CD4-positive, alpha-beta T cell treated with Interleukin-15 for 4 hours (primary cell): ENCODE data around the gene GIGYF1.
"Not testable (repeated sequence)": the region's sequence is repeated elsewhere in the genome, so short reads cannot be mapped to it uniquely, and the experiment has no call there.

Experiments
- DNase-seq: peaks from one replicate; pipeline ENCODE4 v3.0.0-alpha.2; 2020; ENCODE audit warnings: low spot score

GIGYF1 gene

DNA sequence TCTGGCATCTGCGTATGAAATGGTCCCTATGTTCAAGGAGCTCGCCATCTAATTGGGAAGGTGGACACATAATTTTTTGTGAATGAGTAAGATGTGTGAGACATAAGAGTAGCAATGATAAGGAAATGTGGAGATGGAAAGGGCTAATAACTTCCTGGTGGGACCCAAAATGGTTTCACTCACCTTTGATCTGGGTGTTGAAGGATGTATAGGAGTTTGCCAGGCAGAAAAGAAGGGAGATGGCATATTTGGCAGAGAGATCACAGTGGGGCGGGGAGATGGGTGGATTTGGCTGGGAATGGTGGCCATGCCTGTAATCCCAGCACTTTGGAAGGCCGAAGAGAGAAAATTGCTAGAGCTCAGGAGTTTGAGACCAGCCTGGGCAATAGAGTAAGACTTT lies 16.4 kb upstream of the GIGYF1 start:
- DNase-seq = no peak

DNA sequence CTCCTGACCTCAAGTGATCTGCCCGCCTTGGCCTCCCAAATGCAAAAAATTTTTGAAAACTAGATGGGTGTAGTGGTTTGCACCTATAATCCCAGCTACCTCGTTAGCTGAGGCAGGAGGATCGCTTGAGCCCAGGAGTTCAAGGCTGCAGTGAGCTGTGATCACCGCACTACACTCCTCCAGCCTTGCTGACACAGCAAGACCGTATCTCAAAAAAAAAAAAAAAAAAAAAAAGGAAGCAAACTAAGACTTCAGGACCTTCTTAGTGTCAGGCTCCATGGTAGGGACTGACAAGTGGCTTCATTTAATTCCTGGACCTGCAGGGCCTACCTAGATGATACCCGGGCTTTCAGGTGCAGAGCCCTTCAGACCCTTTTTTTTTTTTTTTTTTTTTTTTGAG lies 14.3 kb upstream of the GIGYF1 start:
- no peak for DNase-seq

DNA sequence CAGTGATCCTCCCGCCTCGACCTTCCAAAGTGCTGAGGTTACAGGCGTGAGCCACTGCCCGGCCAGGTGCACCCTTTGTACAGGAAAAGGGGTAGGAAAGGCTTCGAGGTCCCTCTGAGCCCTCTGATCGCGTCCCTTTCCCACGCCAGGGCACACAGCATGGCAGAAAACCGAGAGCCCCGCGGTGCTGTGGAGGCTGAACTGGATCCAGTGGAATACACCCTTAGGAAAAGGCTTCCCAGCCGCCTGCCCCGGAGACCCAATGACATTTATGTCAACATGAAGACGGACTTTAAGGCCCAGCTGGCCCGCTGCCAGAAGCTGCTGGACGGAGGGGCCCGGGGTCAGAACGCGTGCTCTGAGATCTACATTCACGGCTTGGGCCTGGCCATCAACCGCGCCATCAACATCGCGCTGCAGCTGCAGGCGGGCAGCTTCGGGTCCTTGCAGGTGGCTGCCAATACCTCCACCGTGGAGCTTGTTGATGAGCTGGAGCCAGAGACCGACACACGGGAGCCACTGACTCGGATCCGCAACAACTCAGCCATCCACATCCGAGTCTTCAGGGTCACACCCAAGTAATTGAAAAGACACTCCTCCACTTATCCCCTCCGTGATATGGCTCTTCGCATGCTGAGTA lies 12.7 kb upstream of the GIGYF1 start:
- DNase-seq = no peak

DNA sequence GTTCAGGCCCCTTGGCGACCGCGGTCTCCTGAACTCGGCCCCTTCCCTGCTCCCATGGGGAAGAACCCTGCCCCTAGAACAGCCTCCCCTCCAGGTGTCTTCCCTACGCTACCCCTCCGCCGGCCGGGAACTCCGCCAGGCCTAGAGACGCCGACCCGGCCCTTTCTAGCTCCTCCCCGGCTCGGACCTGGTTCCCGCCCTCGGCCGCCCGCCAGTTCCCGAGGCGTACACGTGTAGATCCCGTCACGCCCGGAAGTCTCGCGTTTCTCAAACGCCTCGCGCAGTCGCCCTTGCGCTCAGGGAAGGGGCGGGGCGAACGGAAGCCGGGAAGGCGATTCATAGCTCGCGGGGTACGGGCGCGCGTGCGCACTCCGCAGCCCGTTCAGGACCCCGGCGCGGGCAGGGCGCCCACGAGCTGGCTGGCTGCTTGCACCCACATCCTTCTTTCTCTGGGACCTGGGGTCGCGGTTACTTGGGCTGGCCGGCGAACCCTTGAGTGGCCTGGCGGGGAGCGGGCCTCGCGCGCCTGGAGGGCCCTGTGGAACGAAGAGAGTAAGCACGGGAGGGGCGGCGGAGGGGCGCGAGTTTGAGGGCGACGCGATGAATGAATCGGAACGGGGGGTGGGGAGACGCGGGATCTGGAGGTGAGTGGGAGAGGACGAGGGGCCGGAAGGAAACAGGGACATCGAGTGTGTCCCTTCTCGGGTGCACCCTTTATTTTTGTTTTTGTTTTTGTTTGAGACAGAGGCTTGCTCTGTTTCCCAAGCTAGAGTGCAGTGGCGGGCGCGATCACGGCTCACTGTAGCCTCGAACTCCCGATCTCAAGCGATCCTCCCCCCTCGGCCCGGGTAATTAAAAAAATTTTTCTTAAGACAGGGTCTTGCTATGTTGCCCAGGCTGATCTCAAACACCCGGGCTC lies 12.0 kb upstream of the GIGYF1 start, which contains the start of gene POP7:
POP7 (plus strand) TSS at position 369 of the 919 bp plus-strand sequence. CDS start 710 bp downstream, outside the sequence.
- DNase-seq = peak; percentile 97

DNA sequence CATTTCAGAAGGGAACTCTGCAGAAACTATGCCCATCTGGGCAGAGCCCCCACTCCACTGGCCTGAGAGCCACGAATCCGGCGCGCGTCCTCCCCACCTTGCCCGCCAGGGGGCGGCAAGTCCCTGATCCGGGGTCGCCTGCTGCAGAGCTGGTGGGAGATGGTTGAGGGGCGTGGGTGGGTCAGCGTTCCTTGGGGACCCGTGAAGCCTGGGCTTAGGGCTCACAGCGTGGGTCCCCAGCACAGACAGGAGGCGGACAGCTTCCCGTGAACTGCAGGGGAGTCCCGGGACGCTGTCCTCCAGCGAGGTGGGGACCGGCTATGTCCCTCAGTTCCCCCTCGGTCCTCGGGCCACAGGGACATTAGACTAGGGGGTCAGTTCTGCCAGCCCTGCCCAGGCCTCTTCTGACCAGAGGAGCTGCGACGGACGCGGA lies 11.3 kb upstream of the GIGYF1 start:
- DNase-seq = peak; percentile 70

DNA sequence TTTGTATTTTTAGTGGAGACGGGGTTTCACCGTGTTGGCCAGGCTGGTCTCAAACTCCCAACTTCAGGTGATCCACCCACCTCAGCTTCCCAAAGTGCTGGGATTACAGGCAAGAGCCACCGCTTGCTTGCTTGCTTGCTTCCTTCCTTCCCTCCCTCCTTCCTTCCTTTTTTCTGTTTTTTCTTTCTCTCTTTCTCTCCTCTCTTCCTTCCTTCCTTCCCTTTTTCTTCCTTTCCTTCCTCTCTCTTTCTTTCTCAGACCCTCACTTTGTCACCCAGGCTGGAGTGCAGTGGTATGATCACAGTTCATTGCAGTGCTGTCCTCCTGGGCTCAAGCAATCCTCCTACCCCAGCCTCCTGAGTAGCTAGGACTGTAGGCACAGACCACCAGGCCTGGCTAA lies 7.0 kb upstream of the GIGYF1 start:
- DNase-seq = not testable (repeated sequence)

DNA sequence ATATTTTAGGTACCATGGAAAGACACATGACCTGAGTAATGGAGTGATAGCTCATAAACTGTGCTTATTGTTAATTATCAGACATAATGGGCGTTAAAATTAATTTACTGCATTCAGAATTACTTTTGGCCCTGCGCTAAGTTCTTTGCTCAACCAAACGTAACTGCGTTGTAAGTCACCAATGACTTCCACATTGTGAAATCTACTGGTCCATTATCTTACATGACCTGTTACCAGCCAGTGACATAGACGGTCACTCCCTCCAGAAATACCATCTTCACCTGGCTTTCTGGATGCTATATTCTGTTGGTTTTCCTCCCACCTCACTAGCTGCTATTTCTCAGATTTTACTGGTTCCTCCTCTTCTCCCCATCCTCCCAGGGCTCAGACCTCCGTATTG lies 5.0 kb upstream of the GIGYF1 start:
- DNase-seq = no peak

DNA sequence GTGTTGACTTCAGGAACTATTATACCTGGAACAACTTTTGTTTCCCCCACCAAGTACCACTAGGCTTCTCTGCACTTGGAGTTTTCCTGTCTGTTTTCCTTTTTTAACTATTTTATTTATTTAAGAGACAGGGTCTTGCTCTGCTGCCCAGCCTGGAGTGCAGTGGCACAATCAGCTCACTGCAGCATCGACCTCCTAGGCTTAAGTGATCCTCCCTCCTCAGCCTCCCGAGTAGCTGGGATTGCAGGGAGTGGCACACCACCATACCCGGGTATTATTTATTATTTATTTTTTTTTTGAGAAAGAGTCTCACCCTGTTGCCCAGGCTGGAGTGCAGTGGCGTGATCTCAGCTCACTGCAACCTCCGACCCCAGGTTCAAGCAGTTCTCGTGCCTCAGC lies 2.1 kb upstream of the GIGYF1 start:
- DNase-seq = no peak

DNA sequence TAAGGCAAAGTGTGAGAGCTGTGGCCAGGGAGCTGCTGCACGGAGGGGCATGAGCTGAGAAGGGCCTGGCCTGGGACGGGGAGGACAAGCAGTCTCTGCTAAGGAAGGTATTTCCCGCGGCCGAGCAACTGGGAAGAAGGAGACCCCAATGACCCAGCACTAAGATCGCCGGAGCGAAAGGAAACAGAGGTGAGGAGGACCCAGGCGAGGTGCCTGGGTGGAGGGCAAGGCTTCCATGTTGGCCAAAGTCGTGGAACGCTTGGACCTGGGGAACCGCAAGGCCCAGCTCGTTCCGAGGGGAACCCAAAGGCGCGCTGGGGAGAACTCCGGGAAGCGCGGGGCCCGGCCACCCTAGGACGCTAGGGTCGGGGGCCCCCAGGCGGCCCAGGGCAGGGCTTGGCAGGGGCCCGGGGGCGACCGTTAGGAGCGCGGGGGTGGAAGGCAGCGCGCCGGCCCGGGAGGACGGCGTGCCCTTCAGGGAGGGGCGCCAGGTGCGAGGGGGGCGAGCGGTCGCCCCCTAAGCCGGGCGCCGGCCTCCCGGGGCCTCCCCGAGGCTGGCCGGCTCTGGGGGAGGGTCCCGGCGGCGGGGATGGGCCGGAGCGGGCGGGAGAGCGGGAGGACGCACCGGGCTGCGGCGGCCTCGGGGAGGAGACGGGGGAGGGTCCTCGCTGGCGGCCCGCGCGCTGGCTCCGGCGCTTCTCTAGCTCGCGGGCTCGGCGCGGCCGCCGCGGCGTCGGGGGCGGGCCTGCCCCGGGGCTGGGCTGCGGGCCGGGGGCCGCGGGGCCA lies 545 bp downstream of the GIGYF1 start:
- DNase-seq = no peak

DNA sequence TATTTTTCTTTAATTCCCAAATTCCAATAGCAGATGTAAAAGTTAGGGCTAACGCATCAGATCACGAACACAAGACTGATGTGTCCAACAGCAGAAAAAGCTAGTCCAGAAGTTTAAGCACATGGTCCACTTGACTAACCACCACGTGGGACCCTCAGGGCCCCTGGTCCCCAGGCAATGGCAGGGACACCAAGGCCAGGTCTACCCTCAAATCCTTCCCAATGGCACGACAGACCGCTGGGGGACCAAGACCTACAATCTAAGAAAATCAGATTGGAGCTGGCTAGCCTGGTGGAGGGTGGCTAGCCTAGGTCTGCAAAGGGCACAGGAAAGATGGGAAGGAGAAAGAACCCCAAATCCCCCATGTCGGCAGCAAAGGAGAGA lies 1.5 kb downstream of the GIGYF1 start:
- no peak for DNase-seq

DNA sequence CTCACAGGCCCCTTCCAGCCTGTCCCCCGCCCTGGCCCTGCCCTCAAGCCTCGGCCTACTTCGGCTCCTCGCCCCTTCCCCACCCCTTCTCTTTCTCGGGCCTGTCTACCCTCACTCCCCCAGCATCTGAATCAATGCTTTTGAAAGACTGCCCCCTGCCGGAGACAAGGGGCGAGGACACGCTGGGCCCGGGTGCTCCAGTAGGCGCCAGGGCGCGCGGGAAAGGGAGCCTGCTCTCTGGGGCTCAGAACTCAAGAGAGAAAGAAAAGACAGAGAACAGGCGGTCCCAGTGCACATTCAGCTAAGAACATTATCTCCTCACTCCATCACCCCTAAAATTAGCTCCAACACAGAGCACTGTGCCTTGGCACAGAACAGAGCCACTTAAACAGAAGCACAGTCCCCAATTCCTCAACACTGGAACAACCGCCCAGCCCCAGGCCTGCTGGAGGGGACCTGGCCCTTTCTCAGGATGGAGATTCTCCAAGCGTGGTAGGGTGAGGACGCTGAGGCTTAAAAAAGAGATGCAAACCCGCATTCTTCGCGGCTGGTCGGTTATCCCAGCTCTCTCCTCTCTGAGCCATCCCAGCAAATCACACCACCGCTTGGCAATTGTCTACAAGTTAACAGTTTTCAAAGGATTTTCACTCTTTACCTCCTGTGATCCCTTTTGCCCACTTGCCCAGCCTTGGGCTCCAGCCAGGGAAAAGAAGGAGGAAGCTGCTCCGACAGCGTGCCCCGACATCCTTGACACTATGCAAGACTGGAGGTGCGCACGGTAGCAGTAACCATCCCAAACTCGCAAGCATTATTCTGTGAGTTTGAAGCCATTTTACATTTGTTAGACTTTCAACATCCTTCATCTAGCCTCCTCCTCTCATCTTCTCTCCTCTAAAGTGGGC lies 2.1 kb downstream of the GIGYF1 start:
- peak; percentile 82 for DNase-seq

DNA sequence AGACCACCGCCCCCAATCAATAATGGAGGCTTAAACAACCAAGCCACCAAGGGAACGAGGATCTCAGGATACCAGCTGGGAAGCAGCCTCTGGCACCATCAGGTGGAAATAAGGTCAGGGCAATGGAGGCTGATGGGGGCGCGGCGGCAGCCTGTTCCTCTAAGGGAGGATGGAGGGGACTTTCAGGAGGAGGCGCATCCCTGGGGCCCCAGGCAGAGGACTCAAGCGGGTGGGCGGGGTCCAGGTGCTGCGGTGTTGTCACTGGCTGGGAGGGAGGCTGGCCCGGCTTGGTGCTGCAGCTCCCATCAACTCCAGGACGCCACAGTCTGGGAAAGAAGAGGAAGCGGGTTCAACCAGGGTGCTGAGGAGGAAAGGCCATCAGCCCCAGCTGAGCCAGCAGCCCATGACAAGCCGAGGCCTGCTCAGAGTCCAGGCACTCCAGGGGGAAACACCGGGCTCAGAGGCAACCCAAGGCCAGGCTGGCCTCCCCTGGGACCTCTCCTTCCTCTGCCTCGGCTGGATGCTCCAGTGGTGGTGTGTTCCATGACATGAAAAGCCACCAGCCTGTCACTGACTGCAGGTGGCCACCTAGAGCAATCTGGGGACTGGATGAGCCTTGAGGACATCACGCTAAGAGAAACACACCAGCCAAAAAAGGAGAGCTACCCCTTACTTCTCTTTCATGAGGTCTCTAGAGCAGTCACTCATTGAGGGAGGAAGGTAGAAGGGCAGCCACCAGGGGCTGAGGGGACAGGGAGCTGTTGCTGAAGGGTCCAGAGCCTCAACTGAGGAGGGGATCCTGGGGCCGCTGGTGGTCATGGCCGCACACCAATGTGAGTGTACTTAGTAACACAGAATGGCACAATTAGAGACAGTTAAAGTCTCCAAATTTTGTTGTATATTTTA lies 4.6 kb downstream of the GIGYF1 start:
- DNase-seq = no peak

DNA sequence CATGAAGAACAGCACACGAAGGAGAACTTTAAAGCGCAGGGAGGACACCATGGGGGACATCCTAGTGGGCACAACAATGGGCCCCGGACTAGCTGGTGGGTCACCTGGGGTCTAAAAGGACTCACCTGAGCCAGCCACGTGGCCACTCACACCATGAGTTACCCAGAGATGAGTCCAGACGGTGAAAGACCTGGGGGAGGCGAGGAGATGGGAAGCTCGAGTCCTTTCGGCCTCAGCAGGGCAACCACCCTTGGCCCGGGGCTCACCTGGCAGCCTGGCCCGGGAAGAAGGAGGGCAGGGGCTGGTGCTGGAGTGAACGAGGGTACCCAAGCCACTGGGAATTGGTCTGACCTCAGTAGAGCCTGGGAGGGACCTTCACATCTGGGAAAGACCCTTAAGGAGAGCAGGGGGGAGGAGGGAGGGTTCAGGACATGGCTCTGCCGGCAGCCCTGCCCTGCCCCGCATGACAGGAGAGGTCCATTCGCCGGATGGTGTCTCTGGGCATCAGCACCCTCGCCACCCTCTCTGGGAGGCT lies 5.7 kb downstream of the GIGYF1 start:
- DNase-seq = no peak

DNA sequence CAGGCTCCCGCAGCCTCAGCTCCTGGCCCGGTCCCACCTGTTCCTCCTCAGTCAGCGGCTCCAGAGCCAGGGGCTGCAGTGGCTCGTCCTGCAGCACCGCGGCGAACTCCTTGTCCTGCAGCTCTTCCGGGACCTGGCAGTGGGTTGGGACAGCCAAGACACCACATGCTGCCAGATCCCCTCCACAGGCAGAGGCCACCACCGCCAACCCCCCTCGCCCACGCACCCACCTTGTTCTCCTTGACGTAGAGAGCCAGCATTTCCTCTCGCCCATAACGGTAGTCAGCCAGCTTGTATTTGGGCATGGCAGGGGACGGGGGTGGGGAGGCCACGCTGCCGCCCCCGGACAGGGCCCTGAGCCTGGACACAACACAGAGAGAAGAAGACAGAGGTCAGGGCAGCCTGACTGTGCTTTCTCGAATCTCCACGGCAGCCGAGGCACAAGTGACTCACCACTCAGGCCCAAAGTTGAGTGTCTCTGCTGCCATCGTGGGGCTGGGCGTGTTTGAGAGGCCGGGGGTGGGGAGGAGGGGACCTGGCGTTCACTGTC lies 6.2 kb downstream of the GIGYF1 start:
- no peak for DNase-seq

DNA sequence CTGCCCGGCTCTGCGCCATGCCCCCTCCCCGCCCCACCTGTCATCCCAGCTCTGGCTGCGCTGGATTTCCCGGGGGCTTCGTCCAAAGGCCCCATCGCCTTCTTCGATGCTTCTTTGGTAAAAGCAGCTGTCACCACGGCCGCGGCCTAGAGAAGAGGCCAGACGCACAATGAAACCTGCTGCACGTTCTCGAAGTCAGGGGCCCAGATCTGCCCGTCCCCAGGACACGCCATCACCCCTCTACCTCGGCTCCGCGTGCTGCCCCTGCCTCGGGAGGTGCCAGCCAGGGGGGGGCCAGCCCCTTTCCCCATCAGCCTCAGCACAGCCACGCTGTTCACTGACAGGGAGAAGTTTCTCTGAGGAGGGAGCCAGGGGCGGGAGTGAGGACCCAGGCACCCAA lies 6.8 kb downstream of the GIGYF1 start:
- DNase-seq = no peak

DNA sequence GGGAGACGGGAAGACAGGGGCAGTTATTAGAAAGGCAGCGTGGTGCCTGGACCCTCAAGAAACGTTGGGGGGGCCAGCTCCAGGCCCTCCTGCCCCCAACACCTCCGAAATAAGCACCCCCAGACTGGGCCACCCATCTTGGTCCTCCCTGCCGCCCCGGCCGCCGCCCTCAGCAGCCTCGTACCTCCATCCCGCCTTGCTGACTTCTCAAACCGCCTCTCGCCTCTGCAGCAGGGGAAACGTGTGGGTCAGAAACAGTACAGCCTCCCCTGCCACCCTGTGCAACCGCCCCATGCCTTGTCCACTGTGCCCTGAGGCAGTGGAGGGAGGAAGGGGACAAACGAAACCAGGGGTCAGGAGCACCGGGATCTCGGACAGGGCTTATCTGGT lies 7.2 kb downstream of the GIGYF1 start:
- no peak for DNase-seq

DNA sequence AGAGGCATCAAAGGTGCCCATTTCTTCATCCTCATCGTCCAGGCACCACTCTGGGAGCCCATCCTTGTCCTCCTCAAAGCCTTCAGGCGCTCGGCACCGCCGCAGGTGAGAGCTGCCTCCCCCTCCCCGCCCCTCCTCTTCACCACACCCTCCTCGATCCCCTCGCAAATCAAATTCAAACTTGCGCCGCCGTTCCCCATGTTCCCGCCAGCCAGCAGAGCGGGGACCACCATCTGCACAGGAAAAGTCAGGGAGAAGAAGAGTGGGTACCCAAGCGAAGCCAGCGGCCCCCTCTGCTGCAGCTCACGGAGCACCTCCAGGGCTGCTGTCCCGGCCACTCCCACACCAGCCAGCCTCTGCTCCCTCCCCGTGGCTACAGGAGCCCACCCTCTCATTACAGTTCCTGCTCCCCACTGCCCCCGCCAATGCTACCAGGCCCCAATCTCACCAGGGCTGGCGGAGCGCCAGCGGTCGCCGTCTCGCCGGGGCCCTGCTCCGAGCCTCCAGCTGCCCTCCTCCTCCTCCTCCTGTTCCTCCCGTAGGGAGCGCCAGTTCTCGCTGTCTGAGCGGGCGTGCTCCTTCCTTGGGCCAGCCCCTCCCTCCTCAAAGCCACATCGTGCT lies 7.7 kb downstream of the GIGYF1 start:
- DNase-seq = no peak

DNA sequence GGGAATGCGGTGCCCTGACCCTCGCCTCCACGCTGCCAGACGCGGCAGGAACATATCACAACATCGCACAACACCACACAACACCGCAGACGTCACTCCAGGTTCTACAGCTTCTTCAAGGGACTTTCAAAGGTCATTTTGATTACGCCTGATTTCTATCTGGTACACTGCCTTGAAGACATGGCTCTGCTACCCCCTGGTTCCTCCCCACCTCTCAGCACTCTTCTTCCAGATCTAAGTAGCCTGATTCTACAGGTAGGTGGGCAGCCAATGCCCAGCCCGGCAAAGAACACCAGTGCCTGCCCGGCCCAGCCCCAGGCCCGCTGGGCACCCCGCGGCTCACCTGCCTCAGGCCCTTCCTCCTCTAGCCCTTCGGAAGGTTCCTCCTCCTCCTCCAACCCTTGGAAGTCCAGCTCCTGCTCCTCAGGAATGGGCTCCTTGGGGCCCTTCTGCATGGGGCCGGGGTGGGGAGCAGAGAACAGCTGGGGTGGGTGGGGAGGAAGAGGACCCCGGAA lies 8.4 kb downstream of the GIGYF1 start:
- no peak for DNase-seq

DNA sequence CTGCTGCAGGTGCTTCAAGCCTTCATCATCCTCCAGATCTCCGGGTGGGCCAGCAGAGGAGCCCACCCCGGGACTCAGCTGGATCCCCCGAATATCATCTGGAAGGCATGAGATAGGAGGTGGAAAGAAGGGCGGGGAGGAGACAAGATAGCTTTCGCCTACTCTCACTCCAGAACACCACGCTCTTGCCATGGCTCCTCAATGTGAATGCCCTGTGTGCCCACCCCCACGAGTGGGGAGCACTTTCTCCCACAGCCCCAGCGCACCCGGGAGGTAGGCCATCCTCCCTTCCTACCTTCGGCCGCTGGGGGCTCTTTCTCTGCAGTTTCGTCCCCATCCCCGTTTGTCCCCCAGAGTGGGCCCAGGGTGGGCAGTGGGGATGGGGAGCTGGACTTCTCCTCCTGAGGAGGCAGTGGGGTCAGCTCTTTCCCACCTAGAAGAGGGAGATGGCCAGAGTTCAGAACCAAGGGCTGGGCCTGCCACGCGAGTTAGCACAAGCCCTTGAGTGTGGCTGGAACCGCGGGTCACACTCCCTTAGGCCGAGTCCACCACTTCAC lies 8.9 kb downstream of the GIGYF1 start:
- DNase-seq = no peak
